ENCODE measurements around the gene RAB14.
A peak's percentile ranks its signal among the peaks of the same experiment; 100 is the strongest.

RAB14 gene

DNA sequence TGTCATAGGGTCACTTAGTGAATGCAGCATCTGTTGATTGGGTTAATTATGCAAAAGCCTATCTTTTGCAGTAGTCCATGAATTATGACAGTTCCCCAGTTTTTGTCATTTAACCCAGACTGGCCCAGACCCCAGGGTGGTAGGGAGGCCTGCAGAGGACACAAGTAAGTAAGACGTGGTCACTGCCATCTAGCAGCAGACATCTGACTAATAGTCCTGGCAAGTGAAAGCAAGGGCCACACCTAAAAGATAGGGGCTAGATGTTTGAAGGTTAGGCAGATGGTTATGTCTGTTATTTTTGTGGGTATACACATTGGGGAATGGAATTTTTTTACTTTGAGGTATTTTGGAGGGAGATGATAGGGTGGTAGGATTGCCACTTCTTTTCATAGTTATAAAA lies 48.0 kb downstream of the RAB14 start:
- H3K9ac ChIP-seq (ENCODE audit: low read length), result no peak overlapping the region

DNA sequence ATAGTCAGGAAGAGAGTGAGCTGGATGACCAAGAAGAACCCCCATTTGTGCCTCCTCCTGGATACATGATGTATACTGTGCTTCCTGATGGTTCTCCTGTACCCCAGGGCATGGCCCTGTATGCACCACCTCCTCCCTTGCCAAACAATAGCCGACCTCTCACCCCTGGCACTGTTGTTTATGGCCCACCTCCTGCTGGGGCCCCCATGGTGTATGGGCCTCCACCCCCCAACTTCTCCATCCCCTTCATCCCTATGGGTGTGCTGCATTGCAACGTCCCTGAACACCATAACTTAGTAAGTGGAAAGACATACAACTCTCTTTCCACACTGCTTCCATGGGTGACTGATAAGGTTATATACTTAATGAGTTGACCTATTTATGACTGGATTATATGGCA lies 51.5 kb downstream of the RAB14 start:
- Histone ChIP-seq H3K36me3 (ENCODE audit: control insufficient read depth, insufficient read depth, low read length) (peaks cover 18% of the 10 kb centered on the region), H3K27ac (ENCODE audit: low read depth, low read length) (no peak overlapping the region), H3K4me3 (ENCODE audit: low read depth, low read length) (no peak overlapping the region), H3K27me3 (ENCODE audit: control insufficient read depth, insufficient read depth, low read length) (no peaks in the 10 kb centered on the region), H3K9ac (ENCODE audit: low read length) (no peak overlapping the region), H3K9me3 (ENCODE audit: control insufficient read depth, insufficient read depth, low read depth, low read length) (no peaks in the 10 kb centered on the region), H3K4me1 (ENCODE audit: control insufficient read depth, insufficient read depth, low read length) (peaks cover 11% of the 10 kb centered on the region)

More for the DNA sequence above, 48.0 kb downstream of the RAB14 start:
- peaks cover 24% of the 10 kb centered on the region for H3K36me3 ChIP-seq (ENCODE audit: control insufficient read depth, insufficient read depth, low read length)
- no peak overlapping the region for H3K4me3 ChIP-seq (ENCODE audit: low read depth, low read length)
- no peaks in the 10 kb centered on the region for H3K27me3 ChIP-seq (ENCODE audit: control insufficient read depth, insufficient read depth, low read length)
- no peak overlapping the region for H3K27ac ChIP-seq (ENCODE audit: low read depth, low read length)
- peaks cover 11% of the 10 kb centered on the region for H3K4me1 ChIP-seq (ENCODE audit: control insufficient read depth, insufficient read depth, low read length)
- H3K9me3 ChIP-seq (ENCODE audit: control insufficient read depth, insufficient read depth, low read depth, low read length), result no peaks in the 10 kb centered on the region

DNA sequence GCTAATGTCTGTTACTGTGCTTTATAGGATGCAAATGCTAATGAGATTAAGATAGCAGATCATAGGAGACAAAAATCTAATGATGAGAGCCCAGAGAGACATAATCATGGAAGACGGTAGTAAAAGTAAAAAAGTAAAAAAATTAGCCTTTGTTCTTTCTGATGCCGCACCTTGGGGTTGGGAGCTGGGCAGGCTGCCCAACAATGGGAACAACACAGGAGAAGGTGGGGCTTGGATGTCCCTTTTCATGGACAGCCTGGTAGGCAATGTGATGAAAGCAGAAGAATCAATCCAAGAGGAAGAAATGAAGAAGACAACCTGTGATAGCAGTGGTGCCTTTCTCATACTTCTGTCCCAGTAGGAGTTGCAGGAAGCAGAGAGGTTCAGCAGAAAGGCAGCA lies 57.2 kb downstream of the RAB14 start:
- Histone ChIP-seq H3K36me3 (ENCODE audit: control insufficient read depth, insufficient read depth, low read length) (peaks cover 38% of the 10 kb centered on the region), H3K4me3 (ENCODE audit: low read depth, low read length) (no peak overlapping the region), H3K27ac (ENCODE audit: low read depth, low read length) (no peak overlapping the region), H3K4me1 (ENCODE audit: control insufficient read depth, insufficient read depth, low read length) (peaks cover 7% of the 10 kb centered on the region), H3K9ac (ENCODE audit: low read length) (no peak overlapping the region), H3K27me3 (ENCODE audit: control insufficient read depth, insufficient read depth, low read length) (no peaks in the 10 kb centered on the region), H3K9me3 (ENCODE audit: control insufficient read depth, insufficient read depth, low read depth, low read length) (no peaks in the 10 kb centered on the region)

DNA sequence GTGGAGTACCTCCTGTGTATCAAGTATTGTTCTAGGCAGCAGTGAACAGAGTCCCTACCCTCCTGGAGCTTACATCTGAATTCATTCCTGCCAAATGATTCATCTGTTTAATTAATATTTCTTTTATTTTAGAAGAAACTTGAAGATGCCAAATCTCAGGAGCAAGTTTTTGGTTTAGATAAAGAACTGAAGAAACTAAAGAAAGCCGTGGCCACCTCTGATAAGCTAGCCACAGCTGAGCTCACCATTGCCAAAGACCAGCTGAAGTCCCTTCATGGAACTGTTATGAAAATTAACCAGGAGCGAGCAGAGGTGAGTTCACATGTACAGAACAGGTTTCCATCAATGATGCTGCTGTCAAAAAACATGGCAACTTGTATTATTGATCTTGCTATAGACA lies 57.9 kb downstream of the RAB14 start:
- Histone ChIP-seq H3K36me3 (ENCODE audit: control insufficient read depth, insufficient read depth, low read length) (peaks cover 37% of the 10 kb centered on the region), H3K9ac (ENCODE audit: low read length) (no peak overlapping the region)

DNA sequence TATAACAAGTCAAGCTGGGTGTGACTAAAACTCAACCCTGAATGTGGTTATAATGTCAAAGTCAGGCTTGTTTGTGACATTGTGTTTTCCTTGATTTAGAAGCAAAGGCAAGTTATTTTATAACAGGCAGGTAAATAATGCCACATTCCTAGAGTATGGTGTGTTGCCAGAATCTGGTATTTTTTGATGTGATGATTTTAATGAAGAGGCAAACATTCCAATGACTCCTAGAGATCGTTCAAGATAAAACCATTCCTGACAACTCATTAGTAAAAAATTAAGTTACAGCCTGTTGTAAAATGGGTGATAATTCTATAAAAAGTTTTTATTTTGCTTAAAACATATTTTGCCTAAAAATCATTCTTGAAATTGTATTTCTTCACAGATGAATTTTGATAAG lies 60.0 kb downstream of the RAB14 start:
- peaks cover 33% of the 10 kb centered on the region for H3K36me3 ChIP-seq (ENCODE audit: control insufficient read depth, insufficient read depth, low read length)
- no peak overlapping the region for H3K9ac ChIP-seq (ENCODE audit: low read length)
- no peaks in the 10 kb centered on the region for H3K9me3 ChIP-seq (ENCODE audit: control insufficient read depth, insufficient read depth, low read depth, low read length)
- H3K4me1 ChIP-seq (ENCODE audit: control insufficient read depth, insufficient read depth, low read length), result peaks cover 7% of the 10 kb centered on the region
- no peak overlapping the region for H3K4me3 ChIP-seq (ENCODE audit: low read depth, low read length)
- H3K27ac ChIP-seq (ENCODE audit: low read depth, low read length), result no peak overlapping the region
- no peaks in the 10 kb centered on the region for H3K27me3 ChIP-seq (ENCODE audit: control insufficient read depth, insufficient read depth, low read length)

More for the DNA sequence above, 57.9 kb downstream of the RAB14 start:
- Histone ChIP-seq H3K9me3 (ENCODE audit: control insufficient read depth, insufficient read depth, low read depth, low read length) (no peaks in the 10 kb centered on the region), H3K4me1 (ENCODE audit: control insufficient read depth, insufficient read depth, low read length) (peaks cover 7% of the 10 kb centered on the region), H3K27me3 (ENCODE audit: control insufficient read depth, insufficient read depth, low read length) (no peaks in the 10 kb centered on the region), H3K4me3 (ENCODE audit: low read depth, low read length) (no peak overlapping the region), H3K27ac (ENCODE audit: low read depth, low read length) (no peak overlapping the region)

DNA sequence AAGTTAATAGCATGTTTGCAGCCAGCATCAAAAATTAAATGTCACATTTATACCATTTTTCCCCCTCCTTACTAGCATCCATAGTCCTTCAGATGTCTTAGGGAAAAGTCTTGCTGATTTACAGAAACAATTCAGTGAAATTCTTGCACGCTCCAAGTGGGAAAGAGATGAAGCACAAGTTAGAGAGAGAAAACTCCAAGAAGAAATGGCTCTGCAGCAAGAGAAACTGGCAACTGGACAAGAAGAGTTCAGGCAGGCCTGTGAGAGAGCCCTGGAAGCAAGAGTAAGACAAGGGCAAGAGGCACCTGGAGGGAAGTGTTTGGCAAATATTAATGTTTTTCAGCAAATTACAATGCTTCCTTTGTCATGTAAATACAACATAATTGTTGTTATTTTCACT lies 60.4 kb downstream of the RAB14 start:
- no peak overlapping the region for H3K9ac ChIP-seq (ENCODE audit: low read length)
- H3K36me3 ChIP-seq (ENCODE audit: control insufficient read depth, insufficient read depth, low read length), result peaks cover 33% of the 10 kb centered on the region
- H3K27me3 ChIP-seq (ENCODE audit: control insufficient read depth, insufficient read depth, low read length), result no peaks in the 10 kb centered on the region
- H3K27ac ChIP-seq (ENCODE audit: low read depth, low read length), result no peak overlapping the region
- no peak overlapping the region for H3K4me3 ChIP-seq (ENCODE audit: low read depth, low read length)
- H3K4me1 ChIP-seq (ENCODE audit: control insufficient read depth, insufficient read depth, low read length), result peaks cover 7% of the 10 kb centered on the region
- no peaks in the 10 kb centered on the region for H3K9me3 ChIP-seq (ENCODE audit: control insufficient read depth, insufficient read depth, low read depth, low read length)

DNA sequence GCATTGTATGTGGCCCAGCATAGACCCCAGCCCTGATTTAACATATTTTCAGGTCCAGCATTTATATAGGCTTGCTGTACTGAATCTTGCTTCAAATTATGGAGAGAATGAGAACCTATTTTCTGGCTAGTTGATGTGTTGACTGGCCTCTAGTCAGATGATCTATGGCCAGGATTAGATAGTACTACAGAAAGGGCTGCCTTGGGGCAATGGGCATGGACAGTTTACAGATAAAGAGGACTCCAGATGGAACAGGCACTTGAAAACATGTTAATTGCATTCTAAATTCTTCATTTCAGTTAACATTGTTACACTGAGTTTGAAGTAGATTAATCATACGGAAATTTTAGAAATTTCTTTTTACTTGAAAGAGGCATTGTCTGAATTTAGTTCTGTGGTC lies 61.5 kb downstream of the RAB14 start:
- no peaks in the 10 kb centered on the region for H3K9me3 ChIP-seq (ENCODE audit: control insufficient read depth, insufficient read depth, low read depth, low read length)
- no peak overlapping the region for H3K4me3 ChIP-seq (ENCODE audit: low read depth, low read length)
- H3K27me3 ChIP-seq (ENCODE audit: control insufficient read depth, insufficient read depth, low read length), result no peaks in the 10 kb centered on the region
- H3K36me3 ChIP-seq (ENCODE audit: control insufficient read depth, insufficient read depth, low read length), result peaks cover 33% of the 10 kb centered on the region
- H3K4me1 ChIP-seq (ENCODE audit: control insufficient read depth, insufficient read depth, low read length), result peaks cover 7% of the 10 kb centered on the region
- no peak overlapping the region for H3K9ac ChIP-seq (ENCODE audit: low read length)
- H3K27ac ChIP-seq (ENCODE audit: low read depth, low read length), result no peak overlapping the region

DNA sequence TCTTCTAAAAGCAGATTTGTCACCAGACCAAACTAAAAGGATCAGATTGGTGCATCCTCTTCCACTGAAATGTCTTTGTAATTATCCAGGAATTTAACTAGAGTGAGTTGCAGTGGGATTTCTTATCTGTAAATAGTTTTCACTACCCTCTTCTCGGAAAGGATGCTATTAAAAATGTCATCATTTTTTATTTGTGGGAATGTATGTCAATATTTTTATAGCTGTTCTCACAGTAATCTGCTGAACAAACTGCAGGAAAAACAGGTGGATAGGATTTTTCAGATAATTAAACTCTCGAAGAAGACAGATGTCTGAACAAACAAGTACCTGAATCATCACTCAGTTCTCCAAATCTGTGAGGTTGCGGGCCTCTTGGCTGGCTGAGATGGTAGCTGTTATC lies 62.7 kb downstream of the RAB14 start:
- H3K4me3 ChIP-seq (ENCODE audit: low read depth, low read length), result no peak overlapping the region
- no peaks in the 10 kb centered on the region for H3K9me3 ChIP-seq (ENCODE audit: control insufficient read depth, insufficient read depth, low read depth, low read length)
- no peak overlapping the region for H3K27ac ChIP-seq (ENCODE audit: low read depth, low read length)
- peaks cover 22% of the 10 kb centered on the region for H3K36me3 ChIP-seq (ENCODE audit: control insufficient read depth, insufficient read depth, low read length)
- H3K9ac ChIP-seq (ENCODE audit: low read length), result no peak overlapping the region
- H3K4me1 ChIP-seq (ENCODE audit: control insufficient read depth, insufficient read depth, low read length), result peaks cover 7% of the 10 kb centered on the region
- no peaks in the 10 kb centered on the region for H3K27me3 ChIP-seq (ENCODE audit: control insufficient read depth, insufficient read depth, low read length)

DNA sequence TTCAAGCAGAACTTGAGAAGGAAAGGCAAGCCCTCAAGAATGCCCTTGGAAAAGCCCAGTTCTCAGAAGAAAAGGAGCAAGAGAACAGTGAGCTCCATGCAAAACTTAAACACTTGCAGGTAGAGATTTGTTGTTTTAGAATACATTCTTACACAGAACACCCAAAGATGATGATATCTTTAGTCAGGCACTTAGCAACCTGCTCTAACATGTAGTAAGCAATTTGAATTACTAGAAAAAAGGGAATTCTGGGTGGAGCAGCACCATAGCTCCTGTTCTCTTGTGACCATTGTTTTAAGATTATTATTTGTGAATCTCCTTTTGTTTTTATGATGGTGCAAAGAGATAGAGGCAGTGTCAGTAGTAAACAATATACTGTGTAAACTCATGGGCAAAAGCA lies 63.1 kb downstream of the RAB14 start:
- peaks cover 22% of the 10 kb centered on the region for H3K36me3 ChIP-seq (ENCODE audit: control insufficient read depth, insufficient read depth, low read length)
- no peak overlapping the region for H3K9ac ChIP-seq (ENCODE audit: low read length)
- H3K27ac ChIP-seq (ENCODE audit: low read depth, low read length), result no peak overlapping the region

DNA sequence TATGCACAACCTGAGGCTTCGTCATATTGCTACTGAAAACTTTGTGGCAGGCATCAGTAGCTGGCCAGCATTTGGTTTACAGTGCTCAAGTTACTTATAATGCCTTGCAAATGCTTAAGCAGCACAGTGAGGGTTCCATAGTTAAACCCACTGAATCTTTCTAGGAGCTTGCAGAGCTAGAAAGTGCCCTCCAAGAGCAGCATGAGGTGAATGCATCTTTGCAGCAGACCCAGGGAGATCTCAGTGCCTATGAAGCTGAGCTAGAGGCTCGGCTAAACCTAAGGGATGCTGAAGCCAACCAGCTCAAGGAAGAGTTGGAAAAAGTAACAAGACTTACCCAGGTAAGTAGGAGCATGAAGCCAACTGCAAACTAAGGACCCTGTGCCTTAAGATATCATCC lies 66.0 kb downstream of the RAB14 start:
- H3K36me3 ChIP-seq (ENCODE audit: control insufficient read depth, insufficient read depth, low read length), result 0 out of 2 replicates have a peak, but pooled peaks cover 9% of the 10 kb centered on the region
- no peaks in the 10 kb centered on the region for H3K9me3 ChIP-seq (ENCODE audit: control insufficient read depth, insufficient read depth, low read depth, low read length)
- no peaks in the 10 kb centered on the region for H3K27me3 ChIP-seq (ENCODE audit: control insufficient read depth, insufficient read depth, low read length)
- no peak overlapping the region for H3K9ac ChIP-seq (ENCODE audit: low read length)
- H3K4me1 ChIP-seq (ENCODE audit: control insufficient read depth, insufficient read depth, low read length), result peaks cover 8% of the 10 kb centered on the region
- no peak overlapping the region for H3K4me3 ChIP-seq (ENCODE audit: low read depth, low read length)
- no peak overlapping the region for H3K27ac ChIP-seq (ENCODE audit: low read depth, low read length)

More for the DNA sequence above, 63.1 kb downstream of the RAB14 start:
- Histone ChIP-seq H3K4me1 (ENCODE audit: control insufficient read depth, insufficient read depth, low read length) (peaks cover 7% of the 10 kb centered on the region), H3K4me3 (ENCODE audit: low read depth, low read length) (no peak overlapping the region), H3K27me3 (ENCODE audit: control insufficient read depth, insufficient read depth, low read length) (no peaks in the 10 kb centered on the region), H3K9me3 (ENCODE audit: control insufficient read depth, insufficient read depth, low read depth, low read length) (no peaks in the 10 kb centered on the region)

DNA sequence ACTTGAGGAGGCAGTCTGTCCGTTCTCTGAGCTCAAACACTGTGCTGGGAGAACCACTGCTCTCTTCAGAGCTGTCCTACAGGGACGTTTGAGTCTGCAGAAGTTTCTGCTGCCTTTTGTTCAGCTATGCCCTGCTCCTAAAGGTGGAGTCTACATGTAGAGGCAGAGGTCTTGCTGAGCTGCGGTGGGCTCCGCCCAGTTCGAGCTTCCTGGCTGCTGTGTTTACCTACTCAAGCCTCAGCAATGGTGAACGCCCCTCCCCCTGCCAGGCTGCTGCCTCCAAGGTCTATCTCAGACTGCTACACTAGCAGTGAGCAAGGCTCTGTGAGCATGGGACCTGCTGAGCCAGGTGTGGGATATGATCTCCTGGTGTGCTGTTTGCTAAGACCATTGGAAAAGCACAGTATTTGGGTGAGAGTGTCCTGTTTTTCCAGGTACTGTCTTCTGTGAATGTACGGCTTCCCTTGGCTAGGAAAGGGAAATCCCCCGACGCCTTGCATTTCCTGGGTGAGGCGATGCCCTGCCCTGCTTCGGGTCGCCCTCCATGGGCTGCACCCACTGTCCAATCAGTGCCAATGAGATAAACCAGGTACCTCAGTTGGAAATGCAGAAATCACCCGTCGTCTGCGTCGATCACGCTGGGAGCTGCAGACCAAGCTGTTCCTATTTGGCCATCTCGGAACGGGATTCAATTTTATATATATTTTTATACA lies 68.4 kb downstream of the RAB14 start:
- Histone ChIP-seq H3K4me3 (ENCODE audit: low read depth, low read length) (peak overlapping the region; percentile 26; the same call in 1 of the 2 replicates), H3K27me3 (ENCODE audit: control insufficient read depth, insufficient read depth, low read length) (no peaks in the 10 kb centered on the region), H3K9me3 (ENCODE audit: control insufficient read depth, insufficient read depth, low read depth, low read length) (no peaks in the 10 kb centered on the region), H3K9ac (ENCODE audit: low read length) (no peak overlapping the region), H3K36me3 (ENCODE audit: control insufficient read depth, insufficient read depth, low read length) (no peaks in the 10 kb centered on the region), H3K27ac (ENCODE audit: low read depth, low read length) (no peak overlapping the region), H3K4me1 (ENCODE audit: control insufficient read depth, insufficient read depth, low read length) (peaks cover 8% of the 10 kb centered on the region)
